Stimulated activated CD4-positive, alpha-beta T cell treated with anti-CD3 and anti-CD28 coated beads, TNF-alpha, amount 100 ng/mL, for 24 hours (primary cell): ENCODE measurements around the gene GINS2.

Experiments used
- DNase-seq, 3 experiments: peaks; one replicate each; pipeline ENCODE4 v3.0.0-alpha.2; 2020; ENCODE audit warnings: low read depth in 3 of 3

GINS2 gene

DNA sequence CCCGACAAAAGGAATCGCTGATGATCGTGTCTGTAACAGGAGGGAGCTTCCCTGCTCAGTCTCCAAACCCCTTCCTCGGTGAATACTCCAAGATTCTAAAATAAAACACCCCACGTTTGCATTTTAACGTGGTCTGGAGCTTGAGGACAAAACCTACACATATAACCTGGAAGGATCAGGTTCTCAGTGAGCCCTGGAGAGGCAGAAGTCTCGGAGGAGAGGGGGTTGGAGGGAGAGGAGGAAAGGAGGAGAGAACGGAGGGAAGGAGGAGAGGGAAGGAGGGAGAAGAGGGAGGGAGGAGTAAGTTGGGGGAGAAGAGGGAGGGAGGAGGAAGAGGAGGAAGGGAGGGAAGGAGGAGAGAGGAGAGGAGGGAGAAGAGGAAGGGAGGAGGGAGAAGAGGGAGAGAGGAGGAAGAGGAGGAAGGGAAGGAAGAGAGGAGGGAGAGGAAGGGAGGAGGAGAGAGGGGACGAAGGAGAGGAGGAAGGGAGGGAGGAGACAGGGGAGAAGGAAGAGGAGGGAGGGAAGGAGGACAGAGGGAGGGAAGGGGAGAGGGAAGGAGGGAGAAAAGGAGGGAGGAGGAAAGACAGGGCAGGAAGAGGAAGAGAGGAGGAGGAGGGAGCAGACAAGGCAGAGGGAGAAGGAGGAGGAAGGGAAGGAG is 27.4 kb upstream of the GINS2 start:
- no peak for DNase-seq

- no peak for DNase-seq
Measured at GRCh38 chr16:85715169-85716021, 26.6 kb upstream of the GINS2 start.

DNA sequence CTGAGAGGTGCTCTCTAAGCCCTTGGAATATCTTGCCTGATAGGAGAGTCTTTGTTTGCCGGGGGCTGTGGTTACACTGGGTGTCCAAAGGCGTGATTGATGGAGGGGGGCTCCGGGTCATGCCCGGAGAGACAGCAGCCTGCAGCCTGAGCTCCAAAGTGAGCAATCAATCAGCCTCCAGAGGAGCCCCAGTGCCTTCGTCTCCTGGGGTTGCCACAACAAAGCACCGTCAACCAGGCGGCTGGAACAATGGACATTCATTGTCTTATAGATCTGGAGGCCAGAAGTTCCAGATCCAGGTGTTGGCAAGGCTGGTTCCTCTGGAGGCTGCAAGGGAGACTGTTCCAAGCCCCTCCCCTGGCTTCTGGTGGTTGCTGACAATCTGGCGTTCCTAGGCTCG is 24.0 kb upstream of the GINS2 start:
- DNase-seq, result no peak

- DNase-seq, result no peak
Measured at GRCh38 chr16:85711982-85712587, 23.3 kb upstream of the GINS2 start.

DNA sequence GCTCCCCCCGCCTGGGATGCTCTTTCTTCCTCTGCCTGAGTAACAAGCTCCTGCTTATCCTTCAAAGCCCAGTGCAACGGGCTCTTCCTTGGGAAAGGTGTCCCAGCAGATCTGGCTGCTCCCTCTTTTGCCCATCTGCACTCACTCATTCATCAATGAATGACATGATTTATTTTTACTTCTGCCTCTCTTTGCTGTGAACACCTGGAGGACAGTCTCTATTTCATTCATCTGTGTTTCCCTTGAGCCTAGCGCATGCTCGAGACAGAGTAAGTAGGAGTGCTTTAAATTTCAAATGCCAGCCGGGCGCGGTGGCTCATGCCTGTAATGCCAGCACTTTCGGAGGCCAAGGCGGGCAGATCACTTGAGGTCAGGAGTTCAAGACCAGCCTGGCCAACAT is 22.0 kb upstream of the GINS2 start:
- DNase-seq, result no peak

- no peak for DNase-seq
Measured at GRCh38 chr16:85709766-85710585, 21.2 kb upstream of the GINS2 start.

DNA sequence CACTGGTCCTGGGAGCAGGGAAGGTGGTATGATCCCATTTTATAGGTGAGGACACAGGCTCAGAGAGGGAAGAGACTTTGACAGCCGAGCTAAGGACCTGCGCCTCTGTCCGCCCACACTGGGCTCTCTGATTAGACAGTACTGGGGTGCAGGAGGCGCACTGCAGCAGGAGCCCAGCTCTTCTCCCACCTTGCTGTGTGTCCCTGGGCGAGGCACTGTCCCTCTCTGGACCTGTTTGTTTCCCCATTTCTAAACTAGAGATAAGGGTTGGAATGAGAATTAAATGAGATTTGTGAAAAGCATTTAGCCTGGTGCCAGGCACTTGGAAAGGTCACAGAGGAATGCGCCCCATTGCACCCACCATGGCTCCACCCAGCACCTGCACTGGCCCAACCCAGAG is 19.6 kb upstream of the GINS2 start:
- no peak for DNase-seq

- no peak for DNase-seq
Measured at GRCh38 chr16:85707528-85708095, 18.9 kb upstream of the GINS2 start.

DNA sequence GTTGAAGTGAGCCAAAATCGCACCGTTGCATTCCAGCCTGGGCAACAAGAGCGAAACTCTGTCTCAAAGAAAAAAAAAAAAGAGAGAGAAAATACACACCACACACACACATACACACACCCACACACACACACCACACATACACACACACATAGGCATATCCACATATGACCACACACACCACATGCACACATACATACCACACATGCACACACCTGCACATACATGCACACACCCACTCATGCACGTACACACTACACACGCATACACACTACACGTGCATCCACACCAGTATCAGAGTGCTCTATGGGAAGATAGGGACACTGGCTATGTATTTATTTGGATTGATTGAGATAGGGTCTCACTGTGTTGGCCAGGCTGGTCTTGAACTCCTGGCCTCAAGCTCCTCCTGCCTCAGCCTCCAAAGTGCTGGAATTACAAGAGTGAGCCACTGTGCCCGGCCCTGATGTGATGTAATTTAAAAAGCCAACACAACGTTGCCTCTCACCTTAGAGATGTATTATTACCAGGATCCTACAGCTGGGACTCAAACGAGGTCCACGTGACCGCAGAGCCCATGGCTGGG is 17.8 kb upstream of the GINS2 start:
- no peak for DNase-seq

DNA sequence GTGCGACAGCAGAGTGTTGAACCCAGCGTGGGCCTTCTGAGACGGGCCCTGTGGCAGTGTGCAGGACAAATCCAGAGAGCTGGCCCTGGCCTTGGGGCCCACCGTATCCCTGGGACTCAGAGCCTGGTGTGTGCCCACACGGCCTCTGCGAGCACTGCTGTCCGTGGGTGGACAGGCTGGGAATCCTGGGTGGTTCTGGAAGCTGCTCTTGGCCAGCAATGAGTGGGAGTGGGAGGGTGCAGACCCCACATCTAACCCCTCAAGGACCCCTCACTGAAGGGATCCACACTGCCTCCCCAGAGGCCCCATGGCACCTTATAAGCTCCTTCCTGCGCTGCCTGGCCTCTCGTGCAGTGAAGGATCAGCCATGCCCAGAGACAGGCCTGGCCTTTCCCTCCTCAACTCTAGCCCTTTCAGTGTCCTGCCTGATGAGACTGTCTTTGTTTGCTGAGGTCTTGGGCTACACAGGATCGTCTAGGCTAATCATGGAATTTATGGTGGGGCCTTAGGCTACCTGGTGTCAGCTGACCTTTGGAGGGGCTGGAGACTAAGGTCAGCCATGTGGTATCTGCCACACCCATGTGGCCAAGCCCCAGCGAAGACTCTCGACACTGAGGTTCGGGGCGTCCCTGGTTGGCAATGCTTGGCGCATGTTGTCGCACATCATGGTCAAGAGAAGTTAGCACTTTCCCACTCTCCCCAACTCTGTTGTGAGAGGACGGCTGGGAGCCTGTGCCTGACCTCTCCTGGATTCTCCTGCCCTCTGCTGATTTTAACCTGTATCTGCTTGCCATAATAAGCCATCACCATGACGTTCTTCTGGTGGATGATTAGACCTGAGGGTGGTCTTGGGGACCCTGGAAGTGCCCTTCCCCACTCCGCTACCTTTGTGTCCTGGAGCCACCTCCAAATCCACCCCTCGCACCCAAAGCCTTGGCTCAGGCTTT is 16.4 kb upstream of the GINS2 start:
- DNase-seq, result no peak

DNA sequence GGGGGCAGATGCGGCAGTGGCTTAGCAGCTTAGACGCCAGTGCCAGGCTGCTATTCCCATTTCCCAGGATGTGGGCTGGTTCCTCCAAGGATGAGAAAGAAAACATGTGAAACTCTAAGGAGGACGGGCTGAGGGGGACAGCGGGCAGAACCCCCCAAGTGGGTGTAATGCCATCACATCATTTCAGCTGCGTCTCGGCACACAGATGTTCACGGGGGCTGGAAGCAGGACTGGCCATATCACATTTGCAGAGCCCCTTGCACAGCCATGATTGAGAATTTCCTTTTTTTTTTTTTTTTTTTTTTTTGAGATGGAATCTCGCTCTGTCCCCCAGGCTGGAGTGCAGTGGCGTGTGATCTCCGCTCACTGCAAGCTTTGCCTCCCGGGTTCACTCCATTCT is 15.3 kb upstream of the GINS2 start:
- no peak for DNase-seq

GRCh38 chr16:85699628-85700027 is 10.9 kb upstream of the GINS2 start:
- no peak for DNase-seq

- no peak for DNase-seq
Measured at GRCh38 chr16:85698935-85699558, 10.3 kb upstream of the GINS2 start.

GRCh38 chr16:85698459-85698891 is 9.7 kb upstream of the GINS2 start:
- no peak for DNase-seq

DNA sequence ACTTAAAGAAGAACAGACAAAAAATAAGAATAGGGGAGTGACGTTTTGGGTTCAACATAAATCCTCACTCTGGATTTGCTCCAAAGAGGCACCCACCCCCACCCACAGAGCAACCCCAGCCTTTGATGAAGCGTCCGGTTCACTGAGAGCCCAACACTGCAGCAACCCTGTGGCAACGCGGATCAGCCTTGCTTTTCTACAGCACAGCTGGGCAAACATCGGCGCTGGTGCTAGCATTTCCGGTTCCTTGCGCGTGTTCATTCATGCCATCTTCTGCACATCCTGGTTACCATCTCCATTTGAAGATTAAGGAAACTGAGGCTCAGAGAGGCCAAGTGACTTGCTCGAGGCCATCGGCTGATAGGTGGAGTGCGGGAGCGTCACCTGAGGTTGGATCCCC is 8.7 kb upstream of the GINS2 start:
- DNase-seq, result no peak

- no peak for DNase-seq
Measured at GRCh38 chr16:85696781-85697180, 8.0 kb upstream of the GINS2 start.

DNA sequence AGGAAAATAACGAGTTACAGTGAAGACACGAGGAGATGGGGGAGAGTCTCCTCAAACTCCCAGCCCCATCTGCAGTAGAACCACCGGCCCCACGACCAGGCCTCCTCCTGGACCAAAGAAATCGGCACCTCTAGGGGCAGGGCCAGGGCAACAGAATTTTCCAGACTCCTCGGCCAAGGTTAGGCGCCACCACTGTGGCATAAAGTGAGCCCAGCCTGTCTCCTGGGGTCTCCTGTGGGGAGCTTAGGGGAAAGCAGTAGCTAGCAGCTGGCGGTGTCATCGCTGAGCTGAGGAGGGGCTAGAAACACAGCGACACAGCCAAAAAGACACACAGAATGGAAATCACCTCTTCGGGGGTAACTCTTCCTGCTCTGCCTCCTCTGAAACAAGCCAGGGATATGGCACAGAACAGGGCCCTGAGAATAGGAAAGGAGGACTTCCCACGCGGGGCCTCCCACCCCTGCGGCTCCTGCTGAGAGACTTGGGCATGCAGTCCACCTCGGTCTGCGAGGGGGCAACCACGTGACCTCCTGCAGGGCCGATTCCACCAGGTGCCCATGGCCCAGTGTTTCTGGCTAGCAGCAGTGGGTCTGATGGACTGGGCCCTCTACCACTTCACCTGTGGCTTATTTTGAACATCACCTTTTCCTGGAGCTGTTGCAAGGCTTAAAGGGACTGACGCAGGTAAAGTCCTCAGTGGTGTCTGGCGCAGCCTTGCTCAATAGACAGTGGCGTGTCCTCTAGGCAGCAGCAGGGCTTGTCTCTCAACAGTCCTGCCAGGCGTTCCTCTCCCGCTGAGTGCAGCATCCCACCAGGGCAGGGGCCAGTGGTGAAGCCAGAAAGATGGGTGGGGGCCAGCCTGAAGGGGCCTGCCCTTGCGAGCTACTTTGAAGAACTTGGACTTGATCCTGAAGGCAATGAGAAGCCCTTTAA is 6.7 kb upstream of the GINS2 start:
- DNase-seq, result no peak

DNA sequence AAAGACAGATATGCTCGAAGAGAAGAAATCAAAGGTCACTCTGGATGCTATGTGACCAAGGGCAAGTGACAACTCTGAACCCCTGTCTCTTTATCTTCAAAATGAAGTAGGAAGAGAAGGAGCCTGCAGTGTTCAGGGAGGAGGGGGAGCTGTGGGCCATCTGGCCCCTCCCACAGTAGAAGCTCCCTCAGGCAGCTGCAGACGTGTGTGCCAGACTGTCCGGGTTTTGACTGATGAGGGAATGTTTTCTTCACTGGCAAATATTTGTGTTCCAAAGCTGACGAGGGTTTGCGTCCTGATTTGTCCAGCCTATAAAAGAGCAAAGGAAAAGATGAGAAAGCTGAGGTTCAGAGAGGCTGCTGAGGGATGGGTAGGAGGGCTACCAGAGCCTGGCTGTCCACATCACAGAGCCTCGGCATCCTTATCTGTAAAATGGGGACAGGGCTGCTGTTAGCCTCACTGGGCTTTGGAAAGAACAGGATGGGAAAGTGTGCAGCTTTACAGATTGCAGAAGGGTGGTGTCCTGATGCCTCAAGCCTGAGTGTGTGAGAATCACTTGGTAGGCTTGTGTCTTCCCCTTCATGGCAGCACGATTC is 1.8 kb upstream of the GINS2 start:
- DNase-seq, result no peak
